ENCODE data around the gene OSBPL5.

GRCh38 chr11:3052109-3052479 is 113.0 kb downstream of the OSBPL5 start:
- no peak for TF ChIP-seq POLR2A (IDR thresholded peaks at IDR 0.05)
- TF ChIP-seq CTCF (IDR thresholded peaks at IDR 0.05 in 8 of 11, conservative IDR thresholded peaks at IDR 0.05 in 3 of 11) = no peak
